Activated naive CD4-positive, alpha-beta T cell (primary cell): Measurements from ENCODE around the gene ZNF630.
"Not testable (repeated sequence)": the region's sequence is repeated elsewhere in the genome, so short reads cannot be mapped to it uniquely, and the experiment has no call there.

Experiments
- DNase-seq, 4 experiments: peaks; one replicate each; lab custom pipeline; 2025; lab: John Stamatoyannopoulos, UW

The ZNF630 gene

DNA sequence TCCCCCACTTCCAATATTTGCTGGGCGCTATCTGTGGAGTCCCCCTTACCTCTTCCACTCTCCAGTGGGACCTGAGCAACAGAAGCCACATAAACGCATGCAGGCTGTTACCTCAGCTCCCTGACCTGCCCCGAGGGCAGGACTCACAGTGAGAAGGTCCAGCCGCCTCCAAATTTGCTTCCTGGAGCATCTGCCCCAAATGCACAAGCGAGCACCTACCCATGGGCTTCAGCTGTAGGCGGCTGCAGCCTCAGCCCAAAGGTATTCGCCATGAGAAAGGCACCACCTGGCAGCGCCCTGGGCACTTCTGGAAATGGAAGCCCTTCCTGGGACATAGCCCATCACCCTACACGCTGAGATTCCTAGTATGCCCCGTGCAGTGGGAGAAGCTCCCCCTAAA, 41.2 kb downstream of the ZNF630 start:
- DNase-seq, result no peak

DNA sequence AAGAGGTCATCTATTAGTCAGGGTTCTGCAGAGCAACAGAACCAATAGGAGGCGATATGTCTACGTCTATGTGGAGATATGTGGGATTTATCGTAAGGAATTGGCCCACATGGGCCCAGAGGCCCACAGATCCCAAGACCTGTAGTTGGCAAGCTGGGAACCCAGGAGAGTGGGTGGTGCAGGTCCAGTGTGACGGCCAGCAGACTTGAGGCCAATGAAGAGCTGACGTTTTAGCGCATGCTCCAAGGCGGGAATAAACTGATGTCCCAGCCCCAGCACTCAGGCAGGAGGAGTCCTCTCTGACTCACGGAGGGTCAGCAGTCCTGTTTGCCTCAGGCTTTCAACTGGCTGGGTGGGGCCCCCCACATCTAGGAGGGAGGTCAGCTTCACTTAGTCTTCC, 43.3 kb downstream of the ZNF630 start:
- DNase-seq, result no peak

DNA sequence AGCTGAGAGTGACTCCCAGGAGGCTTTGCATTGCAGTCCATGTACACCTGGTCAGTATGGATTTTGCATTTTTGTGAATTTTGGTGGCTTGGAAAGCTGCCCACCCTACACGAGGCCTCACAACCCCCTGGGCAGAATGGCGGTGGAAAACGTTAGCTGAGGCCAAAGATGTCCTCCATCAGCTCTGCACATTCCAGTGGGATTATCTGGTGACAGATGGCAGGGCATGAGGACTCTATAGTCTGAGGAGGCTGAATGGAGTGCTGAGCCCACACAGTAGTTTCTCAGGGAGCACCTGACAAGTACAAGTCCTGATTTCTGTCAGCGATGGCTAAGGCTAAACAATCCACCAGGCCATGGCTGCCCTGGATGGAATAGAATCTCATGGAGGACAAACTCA, 43.9 kb downstream of the ZNF630 start:
- not testable (repeated sequence) for DNase-seq

DNA sequence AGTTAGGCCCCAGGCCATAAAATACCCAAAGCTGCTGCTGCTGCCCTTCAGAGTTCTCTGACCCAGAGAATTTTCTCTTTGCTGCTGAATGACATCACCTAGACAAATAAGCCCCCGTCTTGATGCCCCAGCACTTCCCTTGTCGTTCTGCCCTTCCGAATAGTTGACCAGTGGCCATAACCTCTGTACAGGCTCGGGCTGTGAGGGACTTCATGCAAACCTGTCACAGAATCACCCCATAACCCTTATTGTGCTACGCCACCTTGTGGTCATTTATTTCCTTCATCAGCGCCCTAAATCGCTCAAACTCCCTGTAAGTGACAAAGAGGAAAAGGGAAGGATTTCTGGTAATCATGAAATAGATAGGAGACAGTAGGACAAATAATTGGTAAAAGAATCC, 45.9 kb downstream of the ZNF630 start:
- no peak for DNase-seq

DNA sequence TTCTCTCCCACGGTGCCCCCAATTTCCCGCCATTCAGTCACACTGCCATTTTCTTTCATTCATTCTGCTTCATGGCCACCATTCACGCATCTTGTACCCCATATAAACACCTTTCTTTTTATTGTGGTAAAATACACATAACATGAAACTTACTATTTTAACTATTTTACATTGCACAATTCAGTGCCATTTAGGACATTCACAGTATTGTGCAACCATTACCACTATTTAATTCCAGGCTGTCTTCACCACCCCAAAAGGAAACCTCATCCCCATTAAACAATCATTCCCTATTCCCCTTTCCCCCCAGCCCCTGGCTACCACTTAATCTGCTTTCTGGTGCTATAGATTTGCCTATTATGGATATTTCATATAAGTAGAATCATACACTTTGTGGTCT, 48.7 kb downstream of the ZNF630 start:
- DNase-seq, result no peak

DNA sequence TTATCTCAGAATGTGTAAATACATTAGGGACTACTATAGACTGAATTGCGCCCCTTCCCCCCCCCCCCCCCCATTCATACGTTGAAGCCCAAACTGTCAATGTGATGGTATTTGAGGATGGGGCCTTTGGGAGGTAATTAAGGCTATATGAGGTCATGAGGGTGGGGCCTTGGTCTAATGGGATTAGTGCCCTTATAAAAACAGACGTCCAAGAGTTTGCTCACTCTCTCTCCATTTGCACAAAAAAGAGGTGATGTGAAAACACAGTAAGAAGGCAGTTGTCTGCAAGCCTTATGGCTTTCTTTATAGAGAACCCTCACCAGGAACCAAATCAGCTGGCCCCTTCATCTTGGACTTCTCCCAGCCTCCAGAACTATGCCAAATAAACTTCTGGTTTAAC, 49.3 kb downstream of the ZNF630 start:
- DNase-seq, result no peak

DNA sequence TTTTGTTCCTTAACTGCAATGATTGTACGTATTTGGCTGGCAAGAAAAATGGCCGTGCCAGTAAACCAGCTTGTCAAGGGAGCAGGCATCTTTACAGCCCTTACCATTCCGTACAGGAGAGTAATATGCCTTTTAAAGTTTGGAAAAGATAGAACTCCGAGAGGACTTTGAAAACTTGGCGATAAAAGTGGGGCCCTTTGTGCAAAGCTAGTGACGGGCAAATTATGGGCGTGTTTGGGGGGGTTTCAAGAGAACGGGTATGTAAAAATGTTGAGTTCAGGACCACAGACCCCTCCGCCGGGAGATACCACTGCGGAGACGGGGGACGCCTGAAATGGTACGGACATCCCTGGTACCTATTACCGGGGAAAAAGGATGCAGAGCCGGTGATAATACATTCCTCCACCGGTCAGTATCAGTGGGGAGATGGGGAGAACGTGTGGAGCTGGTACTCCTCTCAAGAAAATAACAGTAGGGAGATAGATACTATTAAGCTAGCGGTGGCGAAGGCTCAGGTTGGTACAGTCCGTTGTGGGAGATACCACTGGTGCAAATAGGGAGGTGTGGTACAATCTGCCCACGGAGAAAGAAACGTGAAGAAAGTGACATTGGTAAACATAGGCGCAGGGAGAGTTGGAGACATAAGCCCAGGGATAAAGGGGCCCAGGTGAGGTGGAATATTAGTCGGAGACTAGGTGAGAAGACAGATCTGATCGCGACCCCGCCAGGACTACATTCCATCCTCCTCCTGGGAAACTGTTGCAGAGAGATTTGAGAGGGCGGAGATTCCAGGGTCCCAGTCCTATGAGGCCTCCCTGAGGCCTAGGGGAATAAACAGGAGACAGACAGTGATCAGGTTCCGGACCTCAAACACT, 50.2 kb downstream of the ZNF630 start:
- peak; percentile 30 to 68 (median 51) for DNase-seq

DNA sequence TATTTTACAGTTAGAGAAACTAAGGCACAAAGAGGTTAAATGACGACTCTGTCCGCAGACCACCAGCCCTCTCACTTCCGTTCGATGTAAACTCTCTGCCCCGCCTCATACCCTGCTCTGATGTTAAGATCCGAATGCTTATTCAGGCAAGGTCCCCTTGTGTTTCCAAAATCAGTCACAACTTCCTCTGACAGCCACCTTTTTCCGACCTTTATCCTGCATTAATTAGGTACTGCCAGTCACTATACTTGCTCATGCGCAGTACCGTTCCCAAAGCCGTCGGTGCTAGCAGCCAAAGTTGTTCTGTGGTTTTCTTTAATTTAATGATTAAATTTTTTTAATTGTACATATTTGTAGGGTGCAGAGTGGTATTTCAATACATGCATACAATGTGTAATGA, 51.0 kb downstream of the ZNF630 start:
- not testable (repeated sequence) for DNase-seq

DNA sequence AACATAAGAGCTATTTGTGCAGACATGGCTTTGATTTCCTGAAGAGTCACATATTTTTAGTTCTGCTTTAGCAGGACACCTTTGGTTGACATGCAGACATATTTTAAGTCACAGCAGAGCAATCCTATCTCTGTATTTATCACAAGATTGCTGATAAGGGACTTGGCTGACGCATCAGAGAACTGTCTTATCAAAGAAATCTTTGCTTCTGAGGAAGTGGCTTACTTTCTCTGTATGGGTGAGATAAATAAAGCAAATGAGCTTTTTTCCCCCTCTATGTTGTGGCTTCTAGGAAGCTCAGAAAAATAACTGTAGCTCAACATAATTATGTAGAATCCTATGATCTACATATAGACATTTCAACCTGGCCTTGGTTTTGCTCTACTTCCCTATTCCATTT, 51.5 kb downstream of the ZNF630 start:
- DNase-seq, result not testable (repeated sequence)

DNA sequence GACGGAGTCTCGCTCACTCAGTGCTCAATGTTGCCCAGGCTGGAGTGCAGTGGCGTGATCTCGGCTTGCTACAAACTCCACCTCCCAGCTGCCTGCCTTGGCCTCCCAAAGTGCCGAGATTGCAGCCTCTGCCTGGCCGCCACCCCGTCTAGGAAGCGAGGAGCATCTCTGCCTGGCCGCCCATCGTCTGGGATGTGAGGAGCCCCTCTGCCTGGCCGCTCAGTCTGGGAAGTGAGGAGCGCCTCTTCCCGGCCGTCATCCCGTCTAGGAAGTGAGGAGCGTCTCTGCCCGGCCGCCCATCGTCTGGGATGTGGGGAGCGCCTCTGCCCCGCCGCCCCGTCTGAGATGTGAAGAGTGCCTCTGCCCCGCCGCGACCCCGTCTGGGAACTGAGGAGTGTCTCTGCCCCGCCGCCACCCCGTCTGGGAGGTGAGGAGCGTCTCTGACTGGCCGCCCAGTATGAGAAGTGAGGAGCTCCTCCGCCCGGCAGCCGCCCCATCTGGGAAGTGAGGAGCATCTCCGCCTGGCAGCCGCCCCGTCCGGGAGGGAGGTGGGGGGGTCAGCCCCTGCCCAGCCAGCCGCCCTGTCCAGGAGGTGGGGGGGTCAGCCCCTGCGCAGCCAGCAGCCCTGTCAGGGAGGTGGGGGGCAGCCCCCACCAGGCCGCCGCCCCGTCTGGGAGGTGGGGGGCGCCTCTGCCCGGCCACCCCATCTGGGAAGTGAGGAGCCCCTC, 54.7 kb downstream of the ZNF630 start:
- not testable (repeated sequence) for DNase-seq

DNA sequence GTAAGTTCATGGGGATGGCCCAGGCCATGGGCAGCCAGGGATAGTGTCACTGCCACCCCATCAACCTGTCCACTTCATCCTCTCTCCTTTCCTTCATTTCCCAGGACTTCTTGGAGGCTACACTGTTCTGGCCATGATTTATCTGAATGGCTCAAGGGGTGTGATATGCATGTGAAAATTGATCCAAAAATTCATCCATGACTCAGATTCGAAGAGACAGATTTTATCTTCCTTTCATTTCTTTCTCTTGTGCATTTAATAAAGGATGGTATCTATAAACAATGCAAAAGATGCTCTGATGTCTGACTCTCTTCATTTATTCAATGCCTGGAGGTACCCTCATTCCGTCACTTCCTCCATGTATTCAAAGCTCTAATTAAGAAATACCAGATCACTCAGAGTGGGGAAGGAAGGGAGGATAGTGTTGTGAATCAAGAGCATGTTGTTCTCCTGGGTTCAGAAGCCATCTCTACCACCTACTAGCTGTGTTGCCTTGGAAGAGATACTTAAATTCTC, 61.9 kb downstream of the ZNF630 start:
- DNase-seq, result not testable (repeated sequence)
